HEK293 (cell line): ENCODE data around the gene CFAP73.

Experiments used
- CTCF ChIA-PET: fragments of 350-600 bp; formaldehyde crosslinking; extraction: SDS; loops from one replicate; lab custom pipeline; 2021; ENCODE audit warnings: antibody characterized with exemption; lab: Yijun Ruan, JAX
- POLR2A ChIA-PET: fragments of 300-600 bp; formaldehyde crosslinking; extraction: SDS; loops from one replicate; lab custom pipeline; 2020; ENCODE audit warnings: antibody characterized with exemption, inconsistent platforms; lab: Yijun Ruan, JAX
- H3K27ac ChIP-seq: fragments of 200-500 bp; sonication (Bioruptor generic); 2 replicates; pipeline ENCODE4 v1.5.1; 2014; ENCODE audit warnings: low read depth, low read length, control low read depth, inconsistent platforms; ENCODE audit errors: extremely low read depth
- H3K36me3 ChIP-seq, 2 experiments: fragments of 200-500 bp in 1 of 2; sonication (Bioruptor generic) in 1 of 2; 1 replicate in 1 of 2; 2 replicates in 1 of 2; pipeline ENCODE4 v1.5.1; 2014 to 2017; ENCODE audit warnings: inconsistent platforms in 2 of 2, low read length in 2 of 2; ENCODE audit not compliant: control insufficient read depth in 2 of 2, insufficient read depth in 1 of 2
- H3K4me1 ChIP-seq: fragments of 200-500 bp; sonication (Bioruptor generic); 2 replicates; pipeline ENCODE4 v1.5.1; 2014; ENCODE audit warnings: mild to moderate bottlenecking, low read length, inconsistent platforms; ENCODE audit not compliant: control insufficient read depth, insufficient read depth
- H3K4me3 ChIP-seq: 2 replicates; pipeline ENCODE4 v1.5.1; 2011; ENCODE audit warnings: low read depth, mild to moderate bottlenecking, control low read depth, low read length, moderate library complexity
- H3K9me3 ChIP-seq: fragments of 200-500 bp; sonication (Bioruptor generic); 2 replicates; pipeline ENCODE4 v1.5.1; 2014; ENCODE audit warnings: low read depth, low read length, inconsistent platforms; ENCODE audit not compliant: control insufficient read depth, insufficient read depth
- TSHZ1 ChIP-seq: fragments of 450-650 bp; formaldehyde crosslinking; IDR thresholded peaks from 2 replicates; pipeline ENCODE4 v1.5.1; 2016; ENCODE audit warnings: missing biosample characterization, missing genetic modification characterization, borderline replicate concordance
- WT1 ChIP-seq: fragments of 450-650 bp; formaldehyde crosslinking; IDR thresholded peaks from 2 replicates; pipeline ENCODE4 v1.5.1; 2016; ENCODE audit warnings: missing biosample characterization, missing genetic modification characterization
- ZBTB1 ChIP-seq: fragments of 450-650 bp; formaldehyde crosslinking; IDR thresholded peaks from 2 replicates; pipeline ENCODE4 v1.5.1; 2016; ENCODE audit warnings: missing biosample characterization, missing genetic modification characterization
- ZBTB7A ChIP-seq: fragments of 450-650 bp; formaldehyde crosslinking; IDR thresholded peaks from 2 replicates; pipeline ENCODE4 v1.5.1; 2016; ENCODE audit warnings: low read depth, missing biosample characterization, missing genetic modification characterization
- ZNF157 ChIP-seq: fragments of 450-650 bp; formaldehyde crosslinking; IDR thresholded peaks from 2 replicates; pipeline ENCODE4 v1.5.1; 2016; ENCODE audit warnings: missing biosample characterization, missing genetic modification characterization
- ZNF23 ChIP-seq: fragments of 450-650 bp; formaldehyde crosslinking; IDR thresholded peaks from 2 replicates; pipeline ENCODE4 v1.5.1; 2016; ENCODE audit warnings: missing biosample characterization, missing genetic modification characterization, borderline replicate concordance
- ZNF530 ChIP-seq: fragments of 450-650 bp; formaldehyde crosslinking; IDR thresholded peaks from 2 replicates; pipeline ENCODE4 v1.5.1; 2016; ENCODE audit warnings: low read depth, missing biosample characterization, missing genetic modification characterization
- ZNF600 ChIP-seq: fragments of 450-650 bp; formaldehyde crosslinking; IDR thresholded peaks from 2 replicates; pipeline ENCODE4 v1.5.1; 2016; ENCODE audit warnings: missing biosample characterization, missing genetic modification characterization
- ZSCAN4 ChIP-seq: fragments of 450-650 bp; formaldehyde crosslinking; IDR thresholded peaks from 2 replicates; pipeline ENCODE4 v1.5.1; 2017; ENCODE audit warnings: missing biosample characterization, missing genetic modification characterization
- TF ChIP-seq, protein P1 (sequence below): fragments of 450-650 bp; formaldehyde crosslinking; IDR thresholded peaks from 2 replicates; pipeline ENCODE4 v1.5.1; 2017; ENCODE audit warnings: missing biosample characterization, missing genetic modification characterization
- TF ChIP-seq, protein P2 (sequence below): fragments of 450-650 bp; formaldehyde crosslinking; IDR thresholded peaks from 2 replicates; pipeline ENCODE4 v1.5.1; 2016; ENCODE audit warnings: missing biosample characterization, missing genetic modification characterization
- TF ChIP-seq, protein P3 (sequence below): fragments of 450-650 bp; formaldehyde crosslinking; IDR thresholded peaks from 2 replicates; pipeline ENCODE4 v1.5.1; 2016; ENCODE audit warnings: missing biosample characterization, missing genetic modification characterization

CFAP73 gene

DNA sequence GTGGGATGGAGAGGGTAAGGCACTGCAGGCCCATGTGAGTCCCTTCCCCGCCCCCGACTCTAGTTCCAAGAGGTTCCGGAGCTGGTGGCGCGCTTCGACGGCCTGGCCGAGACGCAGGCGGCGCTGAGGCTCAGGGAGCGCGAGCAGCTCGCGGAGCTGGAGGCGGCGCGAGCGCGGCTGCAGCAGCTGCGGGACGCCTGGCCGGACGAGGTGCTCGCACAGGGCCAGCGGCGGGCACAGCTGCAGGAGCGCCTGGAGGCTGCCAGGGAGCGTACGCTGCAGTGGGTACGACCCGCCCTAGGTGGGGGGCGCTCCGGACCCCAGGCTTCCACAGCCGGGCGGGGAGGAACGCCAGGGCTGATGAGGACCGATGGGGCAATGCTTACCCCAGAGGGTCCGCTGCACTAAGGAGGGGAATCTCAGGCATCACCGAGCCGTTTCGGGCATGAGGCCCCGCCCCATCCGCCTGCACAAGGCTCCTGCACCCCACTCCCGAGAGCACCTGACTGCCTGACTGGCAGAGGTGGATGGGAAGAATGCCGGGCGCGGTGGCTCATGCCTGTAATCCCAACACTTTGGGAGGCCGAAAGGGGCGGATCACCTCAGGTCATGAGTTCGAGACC, 4.9 kb downstream of the CFAP73 start (continued):
- no peak for TF ChIP-seq ZNF23 (tag by site-specific recombination)
- no peak for TF ChIP-seq TSHZ1 (tag by site-specific recombination)
- no peak for TF ChIP-seq WT1 (tag by site-specific recombination)
- TF ChIP-seq, protein P1, sequence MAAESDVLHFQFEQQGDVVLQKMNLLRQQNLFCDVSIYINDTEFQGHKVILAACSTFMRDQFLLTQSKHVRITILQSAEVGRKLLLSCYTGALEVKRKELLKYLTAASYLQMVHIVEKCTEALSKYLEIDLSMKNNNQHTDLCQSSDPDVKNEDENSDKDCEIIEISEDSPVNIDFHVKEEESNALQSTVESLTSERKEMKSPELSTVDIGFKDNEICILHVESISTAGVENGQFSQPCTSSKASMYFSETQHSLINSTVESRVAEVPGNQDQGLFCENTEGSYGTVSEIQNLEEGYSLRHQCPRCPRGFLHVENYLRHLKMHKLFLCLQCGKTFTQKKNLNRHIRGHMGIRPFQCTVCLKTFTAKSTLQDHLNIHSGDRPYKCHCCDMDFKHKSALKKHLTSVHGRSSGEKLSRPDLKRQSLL (tag by site-specific recombination), result peak; percentile 84
- TF ChIP-seq ZNF530 (tag by site-specific recombination), result no peak

- POLR2A ChIA-PET, result interaction anchor here (0.6 to 0.8 kb wide), 2 partner anchors 31 to 1023 kb away, joined by 3 to 5 read pairs; partner anchors contain the start of gene RITA1
- Histone ChIP-seq H3K4me3 (no peak overlapping the region), H3K9me3 (no peaks in the 10 kb centered on the region), H3K27ac (no peak overlapping the region), H3K4me1 (no peaks in the 10 kb centered on the region), H3K36me3 (peaks cover 0 to 31% of the 10 kb centered on the region in 2 experiments; a peak in 1 of 3 replicates)
- no peak for TF ChIP-seq ZNF600 (tag by site-specific recombination)
- CTCF ChIA-PET, result interaction anchor here (0.6 kb wide), 1 partner anchor 67 kb away, joined by 3 read pairs; no protein-coding TSS in a partner anchor
Measured at GRCh38 chr12:113155060-113155459, 5.5 kb downstream of the CFAP73 start.

DNA sequence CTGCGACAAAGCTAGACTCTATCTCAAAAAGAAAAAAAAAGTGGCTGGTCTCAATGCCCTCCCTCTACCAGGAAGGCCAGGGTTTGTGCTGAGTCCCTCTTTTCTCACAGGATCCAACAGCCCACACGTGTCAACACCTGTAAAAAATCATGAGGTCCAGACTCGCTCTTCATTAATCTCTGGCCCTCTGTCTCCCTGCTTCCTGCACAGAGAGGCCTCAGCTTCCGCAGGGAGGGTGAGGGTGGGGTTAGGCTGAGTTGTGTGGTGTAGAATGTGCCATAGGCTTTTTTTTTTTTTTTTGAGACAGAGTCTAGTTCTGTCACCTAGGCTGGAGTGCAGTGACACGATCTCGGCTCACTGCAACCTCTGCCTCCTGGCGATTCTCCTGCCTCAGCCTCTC, 6.1 kb downstream of the CFAP73 start:
- H3K4me1 ChIP-seq, result no peaks in the 10 kb centered on the region
- TF ChIP-seq ZBTB7A (tag by site-specific recombination) (no peak), ZNF157 (tag by site-specific recombination) (no peak), ZSCAN4 (tag by site-specific recombination) (no peak), ZBTB1 (tag by site-specific recombination) (no peak)
- TF ChIP-seq, protein P2, sequence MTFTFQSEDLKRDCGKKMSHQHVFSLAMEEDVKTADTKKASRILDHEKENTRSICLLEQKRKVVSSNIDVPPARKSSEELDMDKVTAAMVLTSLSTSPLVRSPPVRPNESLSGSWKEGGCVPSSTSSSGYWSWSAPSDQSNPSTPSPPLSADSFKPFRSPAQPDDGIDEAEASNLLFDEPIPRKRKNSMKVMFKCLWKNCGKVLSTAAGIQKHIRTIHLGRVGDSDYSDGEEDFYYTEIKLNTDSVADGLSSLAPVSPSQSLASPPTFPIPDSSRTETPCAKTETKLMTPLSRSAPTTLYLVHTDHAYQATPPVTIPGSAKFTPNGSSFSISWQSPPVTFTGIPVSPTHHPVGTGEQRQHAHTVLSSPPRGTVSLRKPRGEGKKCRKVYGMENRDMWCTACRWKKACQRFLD (tag by site-specific recombination), result no peak
- TF ChIP-seq, protein P3, sequence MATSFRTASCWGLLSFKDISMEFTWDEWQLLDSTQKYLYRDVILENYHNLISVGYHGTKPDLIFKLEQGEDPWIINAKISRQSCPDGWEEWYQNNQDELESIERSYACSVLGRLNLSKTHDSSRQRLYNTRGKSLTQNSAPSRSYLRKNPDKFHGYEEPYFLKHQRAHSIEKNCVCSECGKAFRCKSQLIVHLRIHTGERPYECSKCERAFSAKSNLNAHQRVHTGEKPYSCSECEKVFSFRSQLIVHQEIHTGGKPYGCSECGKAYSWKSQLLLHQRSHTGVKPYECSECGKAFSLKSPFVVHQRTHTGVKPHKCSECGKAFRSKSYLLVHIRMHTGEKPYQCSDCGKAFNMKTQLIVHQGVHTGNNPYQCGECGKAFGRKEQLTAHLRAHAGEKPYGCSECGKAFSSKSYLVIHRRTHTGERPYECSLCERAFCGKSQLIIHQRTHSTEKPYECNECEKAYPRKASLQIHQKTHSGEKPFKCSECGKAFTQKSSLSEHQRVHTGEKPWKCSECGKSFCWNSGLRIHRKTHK (tag by site-specific recombination), result no peak
- CTCF ChIA-PET, result interaction anchor here (0.7 kb wide), 2 partner anchors 57 to 164 kb away, joined by 3 read pairs; no protein-coding TSS in a partner anchor
- POLR2A ChIA-PET, result interaction anchor here (0.8 kb wide), 1 partner anchor 30 kb away, joined by 5 read pairs; the partner anchor contains the start of gene RITA1
- no peak overlapping the region for H3K4me3 ChIP-seq
- peaks cover 0 to 37% of the 10 kb centered on the region in 2 experiments; a peak in 1 of 3 replicates for H3K36me3 ChIP-seq
- no peaks in the 10 kb centered on the region for H3K9me3 ChIP-seq
- no peak overlapping the region for H3K27ac ChIP-seq
